ENCODE data around the gene LRP5. TPM values are rescaled to one million over a fixed set of nuclear protein-coding genes. Genes with fewer than 3 reads are reported as not detected.
A peak's percentile ranks its signal among the peaks of the same experiment; 100 is the strongest.

Gene LRP5
- polyA plus RNA-seq, 3 donors = 0.23 to 0.29 TPM; not detected in 1

DNA sequence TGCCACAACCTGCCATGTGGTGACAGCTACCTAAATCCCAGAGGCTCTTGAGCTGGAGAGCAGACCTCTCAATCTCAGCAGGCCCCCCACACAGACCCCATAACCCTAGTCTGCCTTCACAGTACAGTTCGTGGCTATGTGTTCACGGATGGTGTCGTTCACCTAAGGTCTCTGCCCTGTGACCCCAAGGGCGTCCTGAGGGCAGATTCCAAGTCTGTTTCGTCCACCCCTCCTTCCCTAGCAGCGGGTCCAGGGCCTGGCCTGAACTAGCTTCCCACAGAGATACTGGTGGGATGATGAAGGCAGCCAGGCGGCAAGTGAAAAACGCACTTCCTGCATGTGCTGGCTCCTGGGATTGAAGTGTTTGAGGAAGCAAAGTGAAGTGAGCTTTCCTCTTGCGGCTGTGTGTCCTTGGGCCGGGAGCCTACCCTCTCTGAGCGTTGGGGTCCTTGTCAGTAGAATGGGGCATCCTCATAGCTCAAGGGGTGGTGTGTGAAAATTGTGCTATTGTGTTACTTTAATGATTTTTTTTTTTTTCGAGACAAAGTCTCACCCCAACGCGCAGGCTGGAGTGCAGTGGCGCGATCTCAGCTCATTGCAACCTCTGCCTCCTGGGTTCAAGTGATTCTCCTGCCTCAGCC lies 70.1 kb downstream of the LRP5 start:
- peaks cover 10 to 13% of the 10 kb centered on the region in 2 donors for H3K4me1 ChIP-seq (ENCODE audit: control insufficient read depth in 1 of 2, insufficient read depth in 2 of 2, low read length in 2 of 2)
- H2AFZ ChIP-seq (ENCODE audit: insufficient read depth, low read depth, low read length, poor library complexity, severe bottlenecking) = no peak overlapping the region
- intact Hi-C loops (cut with micrococcal nuclease) = loop anchor here in 1 of 2 donors (5.0 kb wide), 1 partner anchor 125 kb away; no protein-coding TSS in a partner anchor
- Mint-ChIP-seq H3K36me3 (no peaks in the 10 kb centered on the region), H3K27ac (no peak overlapping the region), H3K4me1 (peaks cover 29% of the 10 kb centered on the region), H3K4me3 (no peak overlapping the region), H3K9me3 (peaks cover 0 to 5% (median 0%) of the 10 kb centered on the region in 7 donors), H3K27me3 (ENCODE audit: low read depth in 3 of 3) (peaks cover 12 to 27% (median 16%) of the 10 kb centered on the region in 3 donors)
- no peak for DNase-seq
- H3K4me3 ChIP-seq (replicated peaks in 1 of 3; ENCODE audit: low read depth in 2 of 3, low read length in 3 of 3) = no peak overlapping the region
- H3K27me3 ChIP-seq (ENCODE audit: control insufficient read depth in 2 of 2, insufficient read depth in 2 of 2, low read length in 2 of 2) = no peaks in the 10 kb centered on the region
- no peaks in the 10 kb centered on the region for H3K36me3 ChIP-seq (replicated peaks in 1 of 2; ENCODE audit: control insufficient read depth in 1 of 2, insufficient read depth in 2 of 2, low read length in 2 of 2)
- no peaks in the 10 kb centered on the region for H3K9me3 ChIP-seq (replicated peaks in 1 of 2; ENCODE audit: control insufficient read depth in 1 of 2, insufficient read depth in 1 of 2, low read length in 2 of 2)
- no peak overlapping the region for H3K4me2 ChIP-seq (replicated peaks; ENCODE audit: extremely low read depth, low read length, poor library complexity, severe bottlenecking)
- no peaks in the 10 kb centered on the region for H4K20me1 ChIP-seq (ENCODE audit: insufficient read depth, low read length)
- H3K79me2 ChIP-seq (ENCODE audit: insufficient read depth, low read length) = no peaks in the 10 kb centered on the region
- WGBS (ENCODE audit: insufficient coverage) = 88% methylated on average over 9 of the region's 16 CpGs
- TF ChIP-seq, protein P1, sequence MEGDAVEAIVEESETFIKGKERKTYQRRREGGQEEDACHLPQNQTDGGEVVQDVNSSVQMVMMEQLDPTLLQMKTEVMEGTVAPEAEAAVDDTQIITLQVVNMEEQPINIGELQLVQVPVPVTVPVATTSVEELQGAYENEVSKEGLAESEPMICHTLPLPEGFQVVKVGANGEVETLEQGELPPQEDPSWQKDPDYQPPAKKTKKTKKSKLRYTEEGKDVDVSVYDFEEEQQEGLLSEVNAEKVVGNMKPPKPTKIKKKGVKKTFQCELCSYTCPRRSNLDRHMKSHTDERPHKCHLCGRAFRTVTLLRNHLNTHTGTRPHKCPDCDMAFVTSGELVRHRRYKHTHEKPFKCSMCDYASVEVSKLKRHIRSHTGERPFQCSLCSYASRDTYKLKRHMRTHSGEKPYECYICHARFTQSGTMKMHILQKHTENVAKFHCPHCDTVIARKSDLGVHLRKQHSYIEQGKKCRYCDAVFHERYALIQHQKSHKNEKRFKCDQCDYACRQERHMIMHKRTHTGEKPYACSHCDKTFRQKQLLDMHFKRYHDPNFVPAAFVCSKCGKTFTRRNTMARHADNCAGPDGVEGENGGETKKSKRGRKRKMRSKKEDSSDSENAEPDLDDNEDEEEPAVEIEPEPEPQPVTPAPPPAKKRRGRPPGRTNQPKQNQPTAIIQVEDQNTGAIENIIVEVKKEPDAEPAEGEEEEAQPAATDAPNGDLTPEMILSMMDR (IDR thresholded peaks at IDR 0.05) = no peak
- H3K27ac ChIP-seq (ENCODE audit: low read depth in 1 of 2, low read length in 2 of 2) = no peak overlapping the region
- no peak overlapping the region for H3K9ac ChIP-seq (ENCODE audit: insufficient read depth, low read length, poor library complexity, severe bottlenecking)

DNA sequence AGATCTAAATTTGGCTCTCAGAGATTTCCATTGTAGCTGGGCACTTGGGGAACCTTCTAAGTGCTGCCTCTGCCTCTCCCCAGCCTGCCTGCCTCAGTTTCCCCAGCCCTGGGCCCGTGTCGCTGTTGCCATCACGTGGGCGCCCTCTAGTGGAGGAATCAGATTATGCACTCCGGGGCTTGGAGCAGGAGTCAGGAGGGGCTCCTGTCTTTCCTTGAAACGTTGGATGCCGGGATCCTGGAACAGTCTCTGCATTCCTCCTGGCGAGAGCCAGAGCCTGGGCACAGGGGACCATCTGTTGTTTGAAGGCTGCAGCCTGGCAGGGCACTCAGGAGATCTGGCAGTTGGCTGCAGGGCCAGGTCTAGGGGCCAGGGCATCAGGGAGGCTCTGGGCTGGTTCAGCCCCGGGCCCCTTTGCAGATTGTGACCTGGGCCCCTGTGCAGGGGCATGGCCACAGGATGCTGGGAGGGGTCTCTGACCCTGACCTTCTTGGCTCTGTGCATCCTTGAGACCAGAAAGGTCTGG lies 71.6 kb downstream of the LRP5 start:
- H3K9ac ChIP-seq (ENCODE audit: insufficient read depth, low read length, poor library complexity, severe bottlenecking) = no peak overlapping the region
- H3K4me3 Mint-ChIP-seq = no peak overlapping the region
- H3K4me3 ChIP-seq (replicated peaks in 1 of 3; ENCODE audit: low read depth in 2 of 3, low read length in 3 of 3) = no peak overlapping the region
- peak; percentile 23 to 55 (median 34) for DNase-seq
- H3K4me1 Mint-ChIP-seq = peaks cover 29% of the 10 kb centered on the region
- H3K9me3 Mint-ChIP-seq = peaks cover 0 to 5% (median 0%) of the 10 kb centered on the region in 7 donors
- H2AFZ ChIP-seq (ENCODE audit: insufficient read depth, low read depth, low read length, poor library complexity, severe bottlenecking) = no peak overlapping the region
- no peaks in the 10 kb centered on the region for H3K36me3 ChIP-seq (replicated peaks in 1 of 2; ENCODE audit: control insufficient read depth in 1 of 2, insufficient read depth in 2 of 2, low read length in 2 of 2)
- H4K20me1 ChIP-seq (ENCODE audit: insufficient read depth, low read length) = no peaks in the 10 kb centered on the region
- H3K4me2 ChIP-seq (replicated peaks; ENCODE audit: extremely low read depth, low read length, poor library complexity, severe bottlenecking) = no peak overlapping the region
- intact Hi-C loops (cut with micrococcal nuclease) = loop anchor here in 1 of 2 donors (5.0 kb wide), 1 partner anchor 127 kb away; no protein-coding TSS in a partner anchor
- TF ChIP-seq, protein P1 (IDR thresholded peaks at IDR 0.05) = peak; percentile 99
- WGBS (ENCODE audit: insufficient coverage) = 24% methylated on average over 9 of the region's 9 CpGs
- H3K27ac ChIP-seq (ENCODE audit: low read depth in 1 of 2, low read length in 2 of 2) = no peak overlapping the region
- no peaks in the 10 kb centered on the region for H3K9me3 ChIP-seq (replicated peaks in 1 of 2; ENCODE audit: control insufficient read depth in 1 of 2, insufficient read depth in 1 of 2, low read length in 2 of 2)
- H3K27ac Mint-ChIP-seq = no peak overlapping the region
- peaks cover 10 to 13% of the 10 kb centered on the region in 2 donors for H3K4me1 ChIP-seq (ENCODE audit: control insufficient read depth in 1 of 2, insufficient read depth in 2 of 2, low read length in 2 of 2)
- H3K79me2 ChIP-seq (ENCODE audit: insufficient read depth, low read length) = no peaks in the 10 kb centered on the region
- no peaks in the 10 kb centered on the region for H3K27me3 ChIP-seq (ENCODE audit: control insufficient read depth in 2 of 2, insufficient read depth in 2 of 2, low read length in 2 of 2)
- no peaks in the 10 kb centered on the region for H3K36me3 Mint-ChIP-seq
- H3K27me3 Mint-ChIP-seq (ENCODE audit: low read depth in 3 of 3) = peaks cover 12 to 24% (median 16%) of the 10 kb centered on the region in 3 donors

All from CD14-positive monocyte (primary cell).